HG03135 (cell line): Measurements from ENCODE around the gene CBS.
"Not testable (repeated sequence)": the region's sequence is repeated elsewhere in the genome, so short reads cannot be mapped to it uniquely, and the experiment has no call there.

Experiments
- ATAC-seq: cut with Tn5 transposase; IDR thresholded peaks from one replicate; pipeline ENCODE4 v1.9.1; 2021; ENCODE audit warnings: mild to moderate bottlenecking, moderate library complexity; ENCODE audit not compliant: unreplicated experiment

Gene CBS

DNA sequence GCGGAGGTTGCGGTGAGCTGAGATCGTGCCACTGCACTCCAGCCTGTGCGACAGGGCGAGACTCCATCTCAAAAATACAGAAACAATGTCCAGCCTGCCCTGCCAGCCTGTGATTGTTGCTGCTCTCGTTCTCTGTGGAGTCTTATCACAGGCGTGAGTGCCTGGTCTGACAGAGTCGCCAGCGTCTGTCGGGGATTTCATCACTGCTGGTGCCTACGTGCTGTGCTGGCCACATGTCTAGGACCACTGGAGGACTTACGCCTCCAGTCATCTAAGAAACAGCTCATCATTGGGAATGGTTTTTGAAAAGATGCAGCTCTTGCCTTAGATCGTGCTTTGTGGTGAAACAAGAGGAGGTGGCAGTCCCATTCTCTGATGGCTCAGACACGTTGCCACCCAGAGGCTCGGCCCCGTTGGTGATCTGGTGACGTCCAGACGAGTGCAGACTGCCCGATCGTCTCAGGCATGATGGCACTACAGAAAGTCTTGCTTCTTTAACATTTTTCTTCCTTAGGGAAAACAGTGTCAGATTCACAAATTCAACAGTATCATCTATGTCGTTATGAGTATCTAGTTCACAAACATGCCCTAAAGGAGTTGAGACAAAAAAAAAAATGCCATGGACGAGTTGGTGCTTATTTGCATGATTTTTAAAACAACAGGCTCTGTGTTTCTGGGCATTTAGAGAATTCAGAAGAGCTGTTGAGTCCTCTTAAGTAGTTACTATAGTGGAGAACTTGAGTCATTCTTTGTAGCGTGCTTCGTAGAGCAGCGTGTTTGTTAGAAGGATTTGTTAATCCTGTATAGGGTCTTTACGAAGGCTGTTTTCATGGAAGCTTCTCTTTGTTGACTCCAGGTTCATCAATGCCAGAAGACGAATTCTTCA is 47.5 kb downstream of the CBS start:
- no peak for ATAC-seq

DNA sequence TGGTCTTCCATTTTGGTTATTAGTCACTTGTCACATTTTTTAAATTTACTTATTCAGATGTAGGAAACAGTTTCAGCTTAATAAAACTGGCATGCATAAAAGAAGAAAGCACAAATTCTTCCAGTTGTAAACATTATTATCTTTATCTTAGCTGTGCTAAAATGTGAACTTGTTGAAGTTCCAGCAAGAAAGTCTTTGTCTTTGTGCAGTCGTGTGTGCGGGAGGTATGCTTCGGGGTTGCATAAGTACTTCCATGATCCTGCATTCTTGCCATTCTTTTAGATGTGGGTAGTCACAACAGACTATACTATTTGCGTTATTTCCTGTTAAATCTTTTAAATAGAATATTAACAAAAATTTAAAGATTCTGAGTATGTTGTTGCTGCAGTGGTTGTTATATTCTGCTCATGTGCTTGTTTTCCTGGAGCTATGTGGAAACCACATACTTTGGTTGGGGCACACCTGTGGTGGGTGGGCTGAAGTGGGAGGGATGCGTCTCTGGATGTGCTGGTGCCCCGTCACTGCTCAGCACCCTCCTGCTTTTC is 49.9 kb downstream of the CBS start:
- no peak for ATAC-seq

DNA sequence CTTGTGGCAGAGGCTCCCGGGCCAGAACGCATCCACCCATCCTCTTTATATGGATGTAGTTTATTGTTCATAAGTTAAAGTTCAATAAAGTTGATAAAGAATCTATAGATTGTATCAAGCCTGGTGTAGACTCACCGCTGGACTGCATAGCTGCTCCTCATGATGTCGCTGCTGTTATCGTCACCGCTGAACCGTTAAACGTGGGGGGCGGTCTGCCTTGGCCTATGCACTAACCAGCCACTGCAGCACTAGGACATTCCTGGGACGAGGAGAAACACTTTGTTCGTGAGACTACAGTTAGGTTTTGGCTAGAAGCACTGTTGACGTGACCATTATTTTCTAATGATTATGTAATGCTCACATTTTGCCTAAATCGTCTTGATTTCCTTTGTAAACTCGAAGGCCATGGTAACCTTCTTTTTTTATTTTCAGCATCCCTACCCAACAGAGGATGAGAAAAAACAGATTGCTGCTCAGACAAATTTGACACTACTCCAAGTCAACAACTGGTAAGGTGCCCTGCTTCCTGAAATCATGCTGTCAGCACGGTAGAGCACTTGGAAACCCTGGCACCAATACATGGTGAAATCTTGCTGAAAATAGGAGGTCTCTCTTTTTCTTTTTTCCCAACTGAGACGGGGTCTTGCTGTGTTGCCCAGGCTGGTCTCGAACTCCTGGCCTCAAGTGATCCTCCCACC is 51.0 kb downstream of the CBS start:
- no peak for ATAC-seq

DNA sequence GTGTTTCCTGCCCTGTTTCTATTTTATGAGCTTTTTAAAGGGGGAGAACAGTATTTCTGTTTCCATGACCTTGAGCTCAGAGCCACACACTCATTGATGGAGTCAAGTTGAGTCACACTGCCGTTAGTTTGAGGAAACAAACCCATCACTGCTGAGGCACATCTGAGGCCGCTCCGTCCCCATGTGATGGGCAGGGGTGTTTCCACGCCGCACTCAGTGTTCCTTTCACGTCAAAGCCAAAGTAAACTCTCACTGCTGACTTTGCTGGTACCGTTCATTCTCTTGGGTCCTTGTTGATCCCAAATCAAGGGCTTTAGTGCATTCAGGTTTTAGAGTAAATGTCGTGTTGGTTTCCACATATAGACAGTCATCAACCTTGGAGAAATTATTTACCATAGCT is 52.5 kb downstream of the CBS start:
- ATAC-seq = no peak

DNA sequence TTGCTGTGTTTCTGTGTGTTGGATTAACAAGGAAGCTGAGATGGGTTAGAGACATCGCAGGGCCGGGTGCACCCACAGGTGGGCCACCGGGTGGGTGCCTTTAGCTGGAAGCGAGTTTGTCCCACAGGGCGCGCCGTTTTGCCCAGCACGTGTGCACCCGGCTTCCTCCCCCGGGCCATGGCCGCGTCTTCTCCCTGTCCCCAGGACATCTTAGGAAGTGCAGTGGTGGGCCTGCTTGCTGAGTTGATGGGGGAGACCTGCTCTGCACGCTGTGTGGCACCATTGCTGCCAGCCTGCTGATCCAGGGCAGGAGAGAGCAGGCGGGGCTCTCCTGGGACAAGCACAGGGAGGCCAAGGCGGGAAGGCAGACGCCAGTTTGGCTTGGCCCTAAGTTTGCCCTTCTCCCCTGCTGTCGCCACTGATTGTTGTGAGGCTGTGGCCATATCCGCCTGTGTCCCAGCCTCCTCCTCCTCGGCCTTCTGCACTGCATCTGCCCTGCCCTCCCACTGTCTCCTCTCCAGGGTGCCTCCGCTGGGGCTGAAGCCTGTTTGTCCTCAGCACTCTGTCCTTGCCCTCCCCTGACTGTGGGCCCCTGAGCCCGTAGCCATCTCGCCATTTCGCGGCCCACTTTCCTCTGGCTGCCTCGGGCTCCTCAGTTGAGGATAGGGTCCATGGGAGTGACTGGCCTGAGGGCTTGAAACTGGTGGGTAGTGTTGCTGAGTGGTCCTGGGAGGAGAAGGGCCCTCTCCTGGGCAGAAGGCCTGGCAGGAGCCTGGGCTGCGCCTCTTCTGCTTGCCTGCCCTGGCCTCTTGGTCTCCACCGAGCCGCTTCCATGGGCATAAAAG is 53.7 kb downstream of the CBS start:
- no peak for ATAC-seq

DNA sequence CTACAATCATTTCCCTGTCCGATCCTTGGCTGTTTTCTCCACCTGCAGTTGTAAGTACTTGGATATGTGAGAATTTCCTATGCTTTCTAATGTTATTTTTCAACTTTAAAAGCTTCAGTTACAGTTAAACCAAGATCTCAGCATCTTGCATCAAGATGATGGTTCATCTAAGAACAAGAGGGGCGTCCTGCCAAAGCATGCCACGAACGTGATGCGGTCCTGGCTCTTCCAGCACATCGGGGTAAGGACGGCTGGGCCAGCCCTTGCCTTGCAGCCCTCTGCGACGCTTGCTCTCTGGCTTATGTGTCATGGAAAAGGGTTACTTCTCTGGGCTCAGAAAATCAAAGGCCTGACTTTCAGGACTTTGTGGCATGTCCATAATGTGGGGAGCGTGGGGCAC is 54.4 kb downstream of the CBS start:
- no peak for ATAC-seq

DNA sequence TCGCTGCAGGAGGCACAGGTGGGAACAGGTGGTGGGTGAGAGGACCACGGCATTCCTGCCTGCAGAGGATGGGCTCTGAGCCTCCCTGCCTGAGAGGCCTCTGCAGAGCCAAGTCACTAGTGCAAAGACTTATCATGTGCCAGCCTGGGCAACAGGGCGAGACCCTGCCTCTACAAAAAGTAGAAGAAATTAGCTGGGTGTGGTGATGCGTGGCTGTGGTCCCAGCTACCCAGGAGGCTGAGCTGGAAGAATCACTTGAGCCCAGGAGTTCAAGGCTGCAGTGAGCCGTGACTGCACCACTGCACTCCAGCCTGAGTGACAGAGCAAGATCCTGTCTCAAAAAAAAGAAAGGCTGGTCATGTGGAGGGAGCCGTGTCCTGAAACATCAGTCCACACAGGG is 54.9 kb downstream of the CBS start:
- ATAC-seq = no peak

DNA sequence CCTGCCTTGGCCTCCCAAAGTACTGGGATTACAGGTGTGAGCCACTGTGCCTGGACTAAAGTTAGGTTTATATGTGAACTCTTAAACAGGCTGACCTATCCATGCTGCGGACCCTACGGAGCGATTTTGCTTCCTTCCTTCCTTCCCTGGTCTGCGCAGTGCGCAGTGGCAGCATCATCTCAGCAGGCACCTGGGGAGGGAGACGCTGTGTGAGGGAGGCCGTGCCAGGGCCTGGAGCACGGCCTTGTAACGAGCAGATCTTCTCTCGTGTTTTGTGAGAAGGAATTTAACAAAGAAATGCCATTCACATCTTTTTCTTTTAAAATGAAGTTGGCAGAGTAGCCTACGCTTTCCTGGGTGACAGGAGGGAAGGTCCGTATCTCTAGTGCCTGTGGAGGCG is 55.5 kb downstream of the CBS start:
- no peak for ATAC-seq

DNA sequence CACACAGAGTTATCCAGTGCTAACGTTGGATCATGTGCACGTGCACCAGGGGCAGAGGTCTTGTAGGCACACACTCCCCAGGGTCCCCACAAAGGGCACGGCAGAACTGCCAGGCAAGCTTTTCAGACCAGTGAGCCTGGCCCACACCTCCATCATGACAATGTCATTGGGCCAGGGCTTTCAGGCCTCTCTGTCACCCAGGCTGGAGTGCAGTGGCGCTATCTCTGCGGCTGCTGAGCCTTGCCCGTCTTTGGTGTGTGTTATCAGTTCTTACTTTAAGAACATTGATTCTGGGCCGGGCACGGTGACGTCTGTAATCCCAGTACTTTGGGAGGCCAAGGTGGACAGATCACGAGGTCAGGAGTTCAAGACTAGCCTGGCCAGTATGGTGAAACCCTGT is 57.1 kb downstream of the CBS start:
- ATAC-seq = no peak

DNA sequence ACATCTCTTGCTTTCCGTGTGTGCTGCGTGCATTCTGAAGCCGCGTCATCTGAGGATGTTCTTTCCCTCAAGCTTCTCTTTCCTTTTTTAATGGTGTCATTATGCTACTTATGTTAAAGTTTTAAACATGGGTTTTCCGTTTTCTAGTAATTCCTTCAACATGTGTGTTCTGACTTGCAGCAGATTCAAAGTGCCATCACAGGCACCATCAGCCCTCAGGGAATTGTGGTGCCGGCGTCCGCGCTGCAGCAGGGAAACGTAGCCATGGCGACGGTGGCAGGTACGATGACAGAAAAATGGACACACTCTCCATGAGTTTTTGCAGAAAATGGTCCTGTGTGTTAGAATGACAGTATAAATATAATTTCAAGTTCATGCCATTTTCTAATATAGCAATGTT is 58.9 kb downstream of the CBS start:
- ATAC-seq = no peak

DNA sequence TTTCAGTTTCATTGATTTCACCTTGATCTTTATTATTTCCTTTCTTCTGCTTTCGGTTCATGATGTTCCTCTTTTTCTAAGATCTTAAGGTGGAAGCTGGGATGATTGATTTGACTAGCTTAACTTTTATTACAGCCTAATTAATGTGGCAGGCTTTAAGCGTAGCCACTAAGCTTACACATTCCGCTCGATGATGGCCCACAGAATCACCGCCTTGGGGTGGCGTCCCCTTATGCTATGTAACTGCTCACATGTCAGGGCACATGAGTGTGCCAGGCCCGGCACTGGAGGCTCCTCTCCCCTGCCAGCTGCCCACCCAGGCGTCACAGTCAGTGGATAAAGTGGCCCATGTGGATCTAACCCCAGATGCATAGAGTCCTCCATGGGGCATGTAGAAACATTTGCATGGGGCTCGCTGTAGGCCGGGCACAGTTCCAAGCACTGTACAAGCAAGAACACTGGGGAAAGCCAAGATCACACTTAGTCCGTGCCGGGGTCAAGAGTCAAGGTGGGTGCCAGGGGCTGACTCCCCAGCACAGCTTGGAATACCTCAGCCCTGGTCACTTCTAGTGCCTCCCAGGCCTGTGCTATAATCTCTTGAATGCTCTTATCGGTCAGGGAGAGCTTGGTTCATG is 59.6 kb downstream of the CBS start:
- ATAC-seq = no peak

DNA sequence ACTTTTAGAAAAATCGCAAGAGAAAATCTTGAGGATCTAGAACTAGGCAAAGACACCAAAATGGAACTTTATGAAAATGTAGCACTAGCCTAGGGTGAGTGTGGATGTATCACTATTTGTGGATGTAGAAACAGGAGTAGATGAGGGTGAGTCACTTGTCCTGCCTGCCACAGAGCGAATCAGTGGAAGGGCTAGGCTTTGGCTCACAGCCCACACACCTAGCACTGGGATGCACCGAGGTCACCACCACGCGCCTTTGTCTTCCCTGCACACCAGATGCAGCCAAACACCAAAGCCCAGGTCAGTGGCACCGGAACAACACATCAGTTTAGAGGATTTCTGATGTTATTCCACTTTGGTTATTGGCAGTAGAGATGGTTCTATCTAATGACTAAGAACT is 63.0 kb downstream of the CBS start:
- no peak for ATAC-seq

DNA sequence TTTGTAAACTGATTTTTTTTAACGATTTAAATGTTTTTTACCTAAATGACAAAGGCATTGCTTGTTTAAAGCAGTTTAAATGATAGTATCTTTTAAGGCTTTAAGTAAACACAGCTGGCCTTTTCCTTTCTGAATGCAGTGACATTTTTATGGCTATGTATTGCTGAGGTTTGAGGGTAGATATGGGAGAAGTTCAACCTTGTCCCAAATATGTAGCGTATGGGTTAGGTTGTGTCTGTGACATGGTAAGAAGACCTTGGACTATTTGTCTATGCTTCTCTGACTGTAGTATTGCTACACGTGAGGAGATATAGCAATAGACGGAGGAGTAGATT is 68.8 kb downstream of the CBS start:
- ATAC-seq = no peak

DNA sequence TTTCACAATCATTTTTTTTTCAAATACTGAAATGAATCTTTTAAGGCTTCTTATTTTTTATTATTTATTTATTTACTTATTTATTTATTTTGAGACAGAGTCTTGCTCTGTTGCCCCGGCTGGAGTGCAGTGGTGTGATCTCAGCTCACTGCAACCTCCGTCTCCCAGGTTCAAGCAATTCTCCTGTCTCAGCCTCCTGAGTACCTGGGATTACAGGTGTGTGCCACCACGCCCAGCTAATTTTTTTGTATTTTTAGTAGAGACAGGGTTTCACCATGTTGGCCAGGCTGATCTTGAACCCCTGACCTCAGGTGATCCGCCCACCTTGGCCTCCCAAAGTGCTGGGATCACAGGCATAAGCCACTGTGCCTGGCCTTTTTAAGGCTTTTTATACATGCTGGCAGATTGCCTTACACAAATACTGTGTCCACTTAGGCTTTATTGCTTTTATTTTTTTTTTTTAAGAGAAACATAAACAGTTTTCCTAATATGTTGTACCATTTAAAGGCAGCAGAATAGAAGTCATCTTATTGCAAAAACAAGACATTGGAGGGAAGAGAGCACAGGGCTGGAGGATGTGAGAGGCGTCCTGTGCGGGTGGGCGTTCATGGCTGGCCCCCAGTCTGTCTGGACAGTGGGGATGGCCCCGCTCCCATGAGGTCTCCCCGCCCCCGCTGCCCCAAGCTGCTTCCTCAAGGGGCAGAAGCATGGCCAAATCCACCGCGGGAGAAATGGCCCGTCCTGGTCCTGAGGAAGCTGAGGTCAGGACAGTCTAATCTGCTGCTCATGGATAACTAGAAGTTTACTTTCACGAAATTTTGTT is 69.4 kb downstream of the CBS start:
- ATAC-seq = not testable (repeated sequence)

DNA sequence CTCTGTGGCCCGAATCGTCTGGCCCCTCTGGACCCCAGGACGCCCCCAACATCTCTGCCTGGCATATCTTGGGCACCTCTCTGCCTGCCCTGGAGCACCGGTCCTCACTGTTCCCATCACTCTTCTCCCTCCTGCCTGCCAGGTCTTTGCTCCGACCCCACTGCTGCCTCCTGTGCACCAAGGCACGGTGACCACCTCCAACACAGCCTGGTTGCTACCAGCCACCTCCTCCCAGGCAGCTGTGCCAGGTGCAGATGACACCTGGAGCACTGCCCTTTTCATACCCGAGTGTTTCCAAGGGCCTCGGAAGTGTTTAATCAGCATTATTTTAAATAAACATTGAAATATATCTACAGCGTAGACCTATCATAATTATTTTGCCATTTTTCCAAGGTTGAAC is 70.0 kb downstream of the CBS start:
- no peak for ATAC-seq

DNA sequence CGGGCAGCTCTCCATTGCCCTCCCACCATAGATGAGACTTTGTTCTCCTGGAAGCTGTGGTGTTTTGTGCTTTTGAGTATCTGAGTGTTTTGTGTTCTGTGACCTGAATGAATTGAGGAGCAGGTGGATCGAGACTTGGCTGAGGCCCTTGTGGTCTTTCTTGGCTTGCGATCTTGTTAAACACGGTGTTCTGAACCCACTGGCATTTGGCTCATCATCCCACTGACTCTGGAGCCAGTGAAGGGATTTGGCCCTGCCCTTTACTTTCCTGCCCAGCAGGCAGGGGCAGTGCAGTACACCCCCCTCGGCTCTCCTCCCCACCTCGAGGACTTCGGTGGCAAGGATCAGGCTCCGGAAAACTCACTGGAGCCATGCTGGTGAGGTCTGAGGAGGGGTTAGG is 70.7 kb downstream of the CBS start:
- no peak for ATAC-seq
